OCI-LY1 (cell line): ENCODE measurements around the gene OR4D1.

Experiments
- H2AFZ ChIP-seq: fragments of 200-600 bp; sonication (generic), shearing (Covaris generic); 2 replicates; pipeline ENCODE4 v1.6.0; 2014; ENCODE audit warnings: antibody characterized with exemption, mild to moderate bottlenecking, low read length
- H3F3A ChIP-seq: fragments of 200-600 bp; sonication (generic), shearing (Covaris generic); 2 replicates; pipeline ENCODE4 v1.6.0; 2014; ENCODE audit warnings: mild to moderate bottlenecking, antibody characterized with exemption, low read length, moderate library complexity; ENCODE audit not compliant: insufficient read depth
- H3K27ac ChIP-seq: fragments of 200-600 bp; sonication (generic); 2 replicates; pipeline ENCODE4 v1.5.1; 2014; ENCODE audit warnings: low read length, mixed run types, mild to moderate bottlenecking, low read depth; ENCODE audit not compliant: poor library complexity, severe bottlenecking
- H3K27me3 ChIP-seq: fragments of 200-600 bp; sonication (generic); 2 replicates; pipeline ENCODE4 v1.6.0; 2014; ENCODE audit warnings: antibody characterized with exemption, mild to moderate bottlenecking, low read length, moderate library complexity; ENCODE audit not compliant: insufficient read depth
- H3K36me3 ChIP-seq: fragments of 200-600 bp; sonication (generic); 2 replicates; pipeline ENCODE4 v1.6.1; 2014; ENCODE audit warnings: mild to moderate bottlenecking, antibody characterized with exemption, low read length, moderate library complexity, mixed read lengths; ENCODE audit not compliant: insufficient read depth
- H3K4me1 ChIP-seq: fragments of 200-600 bp; sonication (generic); 2 replicates; pipeline ENCODE4 v1.5.1; 2014; ENCODE audit warnings: mild to moderate bottlenecking, low read length, moderate library complexity; ENCODE audit not compliant: insufficient read depth, severe bottlenecking
- H3K4me2 ChIP-seq: fragments of 200-600 bp; sonication (generic), shearing (Covaris generic); 2 replicates; pipeline ENCODE4 v1.6.1; 2014; ENCODE audit warnings: low read length
- H3K4me3 ChIP-seq: fragments of 200-600 bp; sonication (generic); 2 replicates; pipeline ENCODE4 v1.5.1; 2014; ENCODE audit warnings: low read length, low read depth, mild to moderate bottlenecking, mixed read lengths; ENCODE audit not compliant: poor library complexity, severe bottlenecking
- H3K79me2 ChIP-seq: fragments of 200-600 bp; shearing (Covaris generic); 2 replicates; pipeline ENCODE4 v1.6.1; 2016; ENCODE audit warnings: mixed run types, low read length, mixed read lengths; ENCODE audit not compliant: insufficient read depth
- H3K9ac ChIP-seq: fragments of 200-600 bp; sonication (generic), shearing (Covaris generic); 2 replicates; pipeline ENCODE4 v1.6.1; 2014; ENCODE audit warnings: mild to moderate bottlenecking, low read length, mixed read lengths
- H3K9me2 ChIP-seq: fragments of 200-600 bp; sonication (generic), shearing (Covaris generic); 2 replicates; pipeline ENCODE4 v1.6.1; 2014; ENCODE audit warnings: low read depth, mild to moderate bottlenecking, low read length, mixed read lengths
- H3K9me3 ChIP-seq: fragments of 200-600 bp; shearing (Covaris generic); 2 replicates; pipeline ENCODE4 v1.6.1; 2014; ENCODE audit warnings: low read length, mixed read lengths
- H4K20me1 ChIP-seq: fragments of 200-600 bp; sonication (generic), shearing (Covaris generic); 2 replicates; pipeline ENCODE4 v1.6.0; 2016; ENCODE audit warnings: mild to moderate bottlenecking, low read length; ENCODE audit not compliant: insufficient read depth
- EZH2 ChIP-seq: fragments of 200-600 bp; sonication (generic), shearing (Covaris generic); IDR thresholded peaks from 2 replicates; pipeline ENCODE4 v1.8.0; 2017; ENCODE audit warnings: borderline replicate concordance, mixed run types, mild to moderate bottlenecking, antibody characterized with exemption, low read length, moderate library complexity, mixed read lengths
- TF ChIP-seq, protein P1 (sequence below): fragments of 200-600 bp; sonication (generic), shearing (Covaris generic); IDR thresholded peaks from 2 replicates; pipeline ENCODE4 v1.5.1; 2017; ENCODE audit warnings: mild to moderate bottlenecking, antibody characterized with exemption, low read length, moderate library complexity, mixed read lengths

Gene OR4D1

DNA sequence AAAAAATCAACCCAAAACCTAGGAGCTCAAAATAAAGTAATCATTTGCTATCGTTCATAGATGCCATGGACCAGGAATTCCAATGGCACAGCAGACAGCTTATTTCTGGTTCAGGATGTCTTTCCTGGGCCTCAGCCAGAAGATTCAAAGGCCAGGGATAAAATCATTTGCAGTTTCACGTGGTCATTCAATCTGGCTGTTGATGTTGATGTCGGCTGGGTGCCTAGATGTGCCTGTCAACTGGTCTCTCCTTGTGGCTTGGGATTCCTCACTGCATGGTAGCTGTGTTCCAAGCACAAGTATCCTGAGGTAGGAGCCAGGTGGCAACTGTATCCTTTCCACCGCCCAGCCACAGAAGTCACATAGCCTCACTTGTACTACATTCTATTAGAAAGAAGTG, 33.6 kb downstream of the OR4D1 start:
- Histone ChIP-seq H3K4me2 (no peak overlapping the region), H3F3A (no peaks in the 10 kb centered on the region), H3K27me3 (no peaks in the 10 kb centered on the region), H3K79me2 (no peaks in the 10 kb centered on the region), H4K20me1 (no peaks in the 10 kb centered on the region), H3K9ac (no peak overlapping the region), H3K4me3 (no peak overlapping the region), H3K36me3 (no peaks in the 10 kb centered on the region), H3K27ac (no peak overlapping the region), H3K9me3 (no peaks in the 10 kb centered on the region), H3K9me2 (no peaks in the 10 kb centered on the region), H2AFZ (no peak overlapping the region), H3K4me1 (no peaks in the 10 kb centered on the region)
- TF ChIP-seq, protein P1, sequence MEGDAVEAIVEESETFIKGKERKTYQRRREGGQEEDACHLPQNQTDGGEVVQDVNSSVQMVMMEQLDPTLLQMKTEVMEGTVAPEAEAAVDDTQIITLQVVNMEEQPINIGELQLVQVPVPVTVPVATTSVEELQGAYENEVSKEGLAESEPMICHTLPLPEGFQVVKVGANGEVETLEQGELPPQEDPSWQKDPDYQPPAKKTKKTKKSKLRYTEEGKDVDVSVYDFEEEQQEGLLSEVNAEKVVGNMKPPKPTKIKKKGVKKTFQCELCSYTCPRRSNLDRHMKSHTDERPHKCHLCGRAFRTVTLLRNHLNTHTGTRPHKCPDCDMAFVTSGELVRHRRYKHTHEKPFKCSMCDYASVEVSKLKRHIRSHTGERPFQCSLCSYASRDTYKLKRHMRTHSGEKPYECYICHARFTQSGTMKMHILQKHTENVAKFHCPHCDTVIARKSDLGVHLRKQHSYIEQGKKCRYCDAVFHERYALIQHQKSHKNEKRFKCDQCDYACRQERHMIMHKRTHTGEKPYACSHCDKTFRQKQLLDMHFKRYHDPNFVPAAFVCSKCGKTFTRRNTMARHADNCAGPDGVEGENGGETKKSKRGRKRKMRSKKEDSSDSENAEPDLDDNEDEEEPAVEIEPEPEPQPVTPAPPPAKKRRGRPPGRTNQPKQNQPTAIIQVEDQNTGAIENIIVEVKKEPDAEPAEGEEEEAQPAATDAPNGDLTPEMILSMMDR = no peak
- no peak for TF ChIP-seq EZH2

DNA sequence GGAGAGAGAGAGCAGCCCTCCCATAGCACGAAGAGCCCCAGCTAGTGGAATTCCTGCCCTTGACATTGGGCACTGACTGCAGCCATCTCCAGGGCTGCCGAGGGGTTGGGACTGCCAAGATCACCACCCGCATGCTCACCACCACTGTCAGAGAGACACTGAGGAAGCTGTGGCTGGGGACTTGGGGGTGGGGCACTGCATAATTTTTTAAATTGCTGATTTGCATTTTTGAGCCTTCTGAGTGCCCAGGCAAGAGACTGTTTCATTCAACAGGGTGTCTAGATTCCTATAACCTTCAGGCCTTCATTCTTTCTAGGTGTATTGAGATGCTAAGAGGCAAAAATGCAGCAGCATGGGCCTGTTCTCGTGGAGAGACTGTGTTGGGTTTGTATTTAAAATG, 35.3 kb downstream of the OR4D1 start:
- Histone ChIP-seq H3K27ac (no peak overlapping the region), H3K9ac (no peak overlapping the region), H3K9me2 (no peaks in the 10 kb centered on the region), H4K20me1 (no peaks in the 10 kb centered on the region), H3K36me3 (no peaks in the 10 kb centered on the region), H3K27me3 (no peaks in the 10 kb centered on the region), H2AFZ (no peak overlapping the region), H3K79me2 (no peaks in the 10 kb centered on the region), H3K4me3 (no peak overlapping the region), H3K4me2 (no peak overlapping the region), H3K9me3 (no peaks in the 10 kb centered on the region), H3F3A (no peaks in the 10 kb centered on the region), H3K4me1 (no peaks in the 10 kb centered on the region)
- no peak for TF ChIP-seq EZH2
- TF ChIP-seq, protein P1 = no peak

DNA sequence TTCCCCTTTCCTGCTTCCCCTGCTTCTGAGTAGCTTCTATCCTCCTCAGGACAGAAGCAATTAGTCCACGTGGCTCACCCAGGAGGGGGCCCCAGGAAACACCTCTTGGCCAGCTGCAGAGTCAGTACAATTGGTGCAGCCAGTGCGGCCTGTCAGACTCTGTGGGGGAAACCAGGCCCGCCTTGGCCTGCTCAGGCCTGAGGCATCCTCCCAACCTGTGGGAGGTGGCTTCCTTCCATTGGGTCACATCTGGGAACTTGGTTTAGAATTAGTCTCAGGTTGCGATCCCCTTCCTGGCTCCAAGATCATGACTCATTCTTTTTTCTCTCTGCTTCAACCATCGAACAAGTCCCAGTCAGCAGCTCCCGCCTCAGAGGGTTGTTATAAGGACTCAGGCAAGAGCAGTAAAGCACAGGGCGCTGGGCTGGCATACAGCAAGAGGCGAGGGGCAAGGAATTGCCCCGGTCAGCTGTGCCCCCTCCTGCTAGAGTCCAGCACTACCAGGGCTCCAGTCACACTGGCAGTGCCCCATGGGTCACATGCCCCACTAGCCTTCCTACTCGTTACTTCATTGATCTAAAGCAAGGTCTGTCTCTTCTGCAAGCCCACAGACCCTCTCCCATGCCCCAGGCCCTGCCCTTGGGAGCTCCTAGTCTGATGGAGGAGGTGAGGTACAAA, 36.3 kb downstream of the OR4D1 start:
- H3K79me2 ChIP-seq = no peaks in the 10 kb centered on the region
- peaks cover 2% of the 10 kb centered on the region; the same call in 1 of the 2 replicates for H3K27me3 ChIP-seq
- H3K9me2 ChIP-seq = no peaks in the 10 kb centered on the region
- H3K4me2 ChIP-seq = no peak overlapping the region
- no peaks in the 10 kb centered on the region for H3K4me1 ChIP-seq
- H3K9ac ChIP-seq = no peak overlapping the region
- H3K9me3 ChIP-seq = no peaks in the 10 kb centered on the region
- no peaks in the 10 kb centered on the region for H3K36me3 ChIP-seq
- no peak overlapping the region for H3K4me3 ChIP-seq
- H3F3A ChIP-seq = no peaks in the 10 kb centered on the region
- no peaks in the 10 kb centered on the region for H4K20me1 ChIP-seq
- no peak for TF ChIP-seq EZH2
- TF ChIP-seq, protein P1 = no peak
- H3K27ac ChIP-seq = no peak overlapping the region
- H2AFZ ChIP-seq = no peak overlapping the region
